Mesenchymal stem cell (in vitro differentiated cells and primary cell): ENCODE data around the gene BCAS4.
A peak's percentile ranks its signal among the peaks of the same experiment; 100 is the strongest.

Experiments used
- DNase-seq: peaks from one replicate; pipeline ENCODE4 v3.0.0-alpha.2; 2013
- H2AFZ ChIP-seq: one replicate; pipeline ENCODE4 v1.6.1; 2013; ENCODE audit warnings: low read depth, mild to moderate bottlenecking, control low read depth, inconsistent platforms, low read length, moderate library complexity
- H2AK5ac ChIP-seq: 2 replicates; pipeline ENCODE4 v1.6.1; 2013; ENCODE audit warnings: low read length, moderate library complexity, mild to moderate bottlenecking, inconsistent platforms; ENCODE audit not compliant: severe bottlenecking
- H2BK120ac ChIP-seq: one replicate; pipeline ENCODE4 v1.6.1; 2013; ENCODE audit warnings: low read depth, mild to moderate bottlenecking, inconsistent platforms, low read length, moderate library complexity
- H2BK12ac ChIP-seq, 2 experiments: one replicate each; pipeline ENCODE4 v1.6.1; 2013; ENCODE audit warnings: inconsistent platforms in 2 of 2, low read length in 2 of 2, mild to moderate bottlenecking in 2 of 2, moderate library complexity in 2 of 2, control low read depth in 1 of 2
- H2BK15ac ChIP-seq: one replicate; pipeline ENCODE4 v1.6.1; 2013; ENCODE audit warnings: mild to moderate bottlenecking, low read depth, inconsistent platforms; ENCODE audit not compliant: poor library complexity, severe bottlenecking
- H2BK5ac ChIP-seq: 2 replicates; pipeline ENCODE4 v1.6.1; 2013; ENCODE audit warnings: low read depth, mild to moderate bottlenecking, low read length, control low read depth, inconsistent platforms; ENCODE audit not compliant: poor library complexity, severe bottlenecking
- H3K14ac ChIP-seq, 2 experiments: one replicate each; pipeline ENCODE4 v1.6.1; 2013; ENCODE audit warnings: inconsistent platforms in 2 of 2, low read length in 2 of 2, control low read depth in 1 of 2, mild to moderate bottlenecking in 1 of 2, moderate library complexity in 1 of 2
- H3K18ac ChIP-seq, 2 experiments: one replicate each; pipeline ENCODE4 v1.6.1; 2013; ENCODE audit warnings: inconsistent platforms in 2 of 2, low read length in 2 of 2, control low read depth in 1 of 2, low read depth in 1 of 2, mild to moderate bottlenecking in 1 of 2
- H3K23ac ChIP-seq, 2 experiments: one replicate each; pipeline ENCODE4 v1.6.1; 2013; ENCODE audit warnings: inconsistent platforms in 2 of 2, low read length in 2 of 2, mild to moderate bottlenecking in 2 of 2, moderate library complexity in 2 of 2, control low read depth in 1 of 2
- H3K27ac ChIP-seq: 2 replicates; pipeline ENCODE4 v1.5.1; 2013; ENCODE audit warnings: mild to moderate bottlenecking, moderate library complexity, low read length, control low read depth, inconsistent platforms; ENCODE audit not compliant: poor library complexity, severe bottlenecking
- H3K27me3 ChIP-seq, 2 experiments: 2 replicates each; pipeline versions ENCODE4 v1.6.1 to v1.7.0; 2013; ENCODE audit warnings: low read length in 2 of 2, mild to moderate bottlenecking in 2 of 2, moderate library complexity in 2 of 2, control low read depth in 1 of 2, inconsistent platforms in 1 of 2; ENCODE audit not compliant: control insufficient read depth in 1 of 2, insufficient read depth in 1 of 2
- H3K36me3 ChIP-seq, 2 experiments: 2 replicates each; pipeline versions ENCODE4 v1.6.1 to v1.7.0; 2013; ENCODE audit warnings: low read length in 2 of 2, control low read depth in 1 of 2, inconsistent platforms in 1 of 2, low read depth in 1 of 2, mild to moderate bottlenecking in 1 of 2; ENCODE audit not compliant: insufficient read depth in 2 of 2, control insufficient read depth in 1 of 2
- H3K4ac ChIP-seq, 2 experiments: one replicate each; pipeline ENCODE4 v1.6.1; 2013; ENCODE audit warnings: inconsistent platforms in 2 of 2, low read length in 2 of 2, mild to moderate bottlenecking in 2 of 2, moderate library complexity in 2 of 2, control low read depth in 1 of 2, low read depth in 1 of 2
- H3K4me1 ChIP-seq: 2 replicates; pipeline ENCODE4 v1.6.1; 2013; ENCODE audit warnings: low read depth, low read length, control low read depth; ENCODE audit not compliant: control insufficient read depth, insufficient read depth
- H3K4me2 ChIP-seq: 2 replicates; pipeline ENCODE4 v1.6.1; 2013; ENCODE audit warnings: low read length, mild to moderate bottlenecking, inconsistent platforms; ENCODE audit not compliant: poor library complexity, severe bottlenecking
- H3K4me3 ChIP-seq, 2 experiments: 2 replicates each; pipeline versions ENCODE4 v1.5.1 to v1.7.0; 2013; ENCODE audit warnings: low read length in 2 of 2, mild to moderate bottlenecking in 2 of 2, control low read depth in 1 of 2, low read depth in 1 of 2; ENCODE audit not compliant: insufficient read depth in 1 of 2
- H3K79me1 ChIP-seq: replicated peaks from 2 replicates; pipeline ENCODE4 v1.6.1; 2013; ENCODE audit warnings: mild to moderate bottlenecking, control low read depth, low read length, inconsistent platforms; ENCODE audit not compliant: poor library complexity, severe bottlenecking
- H3K9ac ChIP-seq: 2 replicates; pipeline ENCODE4 v1.7.0; 2013; ENCODE audit warnings: mild to moderate bottlenecking, low read length, moderate library complexity
- H3K9me3 ChIP-seq: 2 replicates; pipeline ENCODE4 v1.7.0; 2013; ENCODE audit warnings: mild to moderate bottlenecking, low read length; ENCODE audit not compliant: control insufficient read depth
- H4K8ac ChIP-seq: one replicate; pipeline ENCODE4 v1.6.1; 2013; ENCODE audit warnings: inconsistent platforms, mild to moderate bottlenecking, low read length, moderate library complexity
- H4K91ac ChIP-seq: one replicate; pipeline ENCODE4 v1.6.1; 2013; ENCODE audit warnings: mild to moderate bottlenecking, low read length, inconsistent platforms
- WGBS: methylation state at CpG from one replicate; pipeline ENCODE4 v1.1.7; 2013; ENCODE audit warnings: mixed read lengths; 5-methylcytosine and 5-hydroxymethylcytosine counted together

BCAS4 gene

DNA sequence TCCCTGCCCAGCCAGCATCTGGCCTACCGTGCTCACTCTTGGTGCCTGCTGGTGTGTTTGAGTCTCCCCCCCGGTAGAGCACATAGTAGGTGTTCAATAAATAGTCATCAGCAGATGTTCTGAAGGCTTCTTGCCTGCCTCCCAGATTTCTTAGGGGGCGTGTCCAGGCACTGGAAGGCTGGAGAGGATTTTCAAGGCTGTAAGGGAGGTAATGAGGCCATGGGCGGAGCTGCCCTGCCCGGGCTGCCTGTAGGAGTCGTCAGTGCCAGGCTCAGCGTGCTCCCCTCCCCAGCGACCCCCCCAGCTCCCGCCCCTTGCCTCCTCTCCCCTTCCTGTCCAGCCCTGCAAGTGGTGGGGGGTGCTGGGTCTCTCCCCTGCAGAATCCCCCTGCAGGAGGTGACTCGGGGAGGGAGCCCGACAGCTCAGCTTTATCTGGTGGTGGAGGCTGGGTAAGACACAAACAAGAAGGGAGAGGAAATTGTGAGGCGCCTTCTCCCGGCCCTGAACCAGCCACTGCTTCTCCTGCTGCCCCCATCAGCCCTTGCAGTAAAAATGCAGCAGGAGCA lies 55.9 kb downstream of the BCAS4 start:
- Histone ChIP-seq H3K4me2 (no peak overlapping the region), H2AFZ (no peak overlapping the region), H3K79me1 (peaks cover 5% of the 10 kb centered on the region), H3K9me3 (no peaks in the 10 kb centered on the region), H3K36me3 (no peaks in the 10 kb centered on the region), H3K18ac (peak overlapping the region in 1 of 2 experiments; percentile 14), H3K4me1 (peaks cover 19% of the 10 kb centered on the region), H3K9ac (no peak overlapping the region), H2BK15ac (no peak overlapping the region), H3K4me3 (no peak overlapping the region), H2BK12ac (no peak overlapping the region), H2BK120ac (no peak overlapping the region), H4K8ac (peak overlapping the region; percentile 40), H3K27me3 (peaks cover 0 to 3% of the 10 kb centered on the region in 2 experiments), H2BK5ac (no peak overlapping the region), H3K23ac (no peak overlapping the region), H2AK5ac (no peak overlapping the region), H3K27ac (no peak overlapping the region), H4K91ac (no peak overlapping the region), H3K4ac (no peak overlapping the region), H3K14ac (no peak overlapping the region)
- 46% methylated on average over 5 of the region's 13 CpGs for WGBS
- DNase-seq = no peak

DNA sequence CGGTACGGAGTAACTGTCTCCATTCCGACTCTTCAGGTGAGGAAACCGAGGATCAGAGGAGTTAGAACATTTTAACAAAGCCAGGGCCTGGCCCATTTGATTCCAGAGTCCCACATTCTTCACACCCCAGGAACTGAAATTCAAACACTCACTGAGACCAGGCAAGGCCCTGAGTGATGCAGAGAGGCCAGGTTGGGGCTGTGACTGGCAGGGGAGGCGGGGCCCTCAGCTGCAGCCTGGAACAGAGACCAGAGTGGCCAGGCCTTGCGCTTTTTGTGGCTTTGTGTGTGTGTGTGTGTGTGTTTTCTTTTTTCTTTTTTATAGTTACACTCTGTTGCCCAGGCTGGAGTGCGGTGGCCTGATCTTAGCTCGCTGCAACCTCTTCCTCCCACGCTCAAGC lies 57.2 kb downstream of the BCAS4 start:
- Histone ChIP-seq H2BK5ac (no peak overlapping the region), H2BK120ac (no peak overlapping the region), H3K27ac (no peak overlapping the region), H3K4me1 (peaks cover 24% of the 10 kb centered on the region), H3K27me3 (peaks cover 0 to 3% of the 10 kb centered on the region in 2 experiments), H3K14ac (no peak overlapping the region), H3K79me1 (peaks cover 5% of the 10 kb centered on the region), H2AK5ac (no peak overlapping the region), H3K18ac (no peak overlapping the region), H3K4me3 (no peak overlapping the region), H2BK15ac (no peak overlapping the region), H2AFZ (no peak overlapping the region), H3K9me3 (no peaks in the 10 kb centered on the region), H3K4me2 (no peak overlapping the region), H2BK12ac (no peak overlapping the region), H3K23ac (no peak overlapping the region), H4K91ac (no peak overlapping the region), H3K9ac (no peak overlapping the region), H3K36me3 (no peaks in the 10 kb centered on the region), H3K4ac (no peak overlapping the region), H4K8ac (no peak overlapping the region)
- 97% methylated on average over 7 of the region's 9 CpGs for WGBS
- DNase-seq = no peak

DNA sequence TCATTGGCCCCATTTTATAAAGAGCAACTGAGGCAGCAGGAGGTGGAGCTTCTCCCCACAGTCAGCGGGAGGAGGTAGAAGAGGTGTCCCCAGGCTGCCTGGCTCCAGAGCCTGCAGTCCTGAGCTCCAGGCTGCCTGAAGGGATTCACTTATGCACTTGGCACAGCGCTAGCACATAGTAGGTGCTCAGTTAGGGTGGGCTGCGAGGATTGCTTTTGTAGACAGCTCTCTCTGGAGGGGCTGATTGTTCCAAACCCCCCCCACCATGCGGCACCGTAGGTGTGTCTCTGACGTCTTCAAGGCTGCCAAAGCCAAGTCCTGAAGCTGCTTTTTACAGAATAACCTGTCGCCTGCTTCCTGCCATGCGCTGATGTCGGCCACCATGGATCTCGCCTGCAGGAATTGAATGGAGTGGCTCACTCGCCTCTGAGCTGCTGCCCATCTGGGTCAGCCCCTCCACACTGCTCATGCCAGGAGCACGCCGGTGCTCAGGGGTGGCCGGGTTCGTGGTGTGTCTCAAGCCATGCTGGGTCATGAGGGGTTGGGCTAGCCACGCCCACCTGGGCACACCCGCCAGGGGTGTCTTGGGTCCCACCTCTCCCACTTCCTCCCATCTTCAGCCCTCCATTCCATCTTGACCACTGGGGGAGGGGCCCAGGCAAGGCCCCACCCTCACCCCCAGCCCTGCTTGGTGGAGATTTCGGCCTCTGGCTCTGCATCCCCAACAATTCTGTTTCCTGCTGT lies 59.8 kb downstream of the BCAS4 start:
- peaks cover 10% of the 10 kb centered on the region for H3K4me1 ChIP-seq
- no peak for DNase-seq
- no peak overlapping the region for H2BK5ac ChIP-seq
- no peak overlapping the region for H2BK15ac ChIP-seq
- H3K79me1 ChIP-seq = peaks cover 5% of the 10 kb centered on the region
- 90% methylated on average over 18 of the region's 18 CpGs for WGBS
- no peak overlapping the region for H4K91ac ChIP-seq
- no peaks in the 10 kb centered on the region for H3K9me3 ChIP-seq
- no peak overlapping the region for H2AK5ac ChIP-seq
- no peak overlapping the region for H3K18ac ChIP-seq
- H3K36me3 ChIP-seq = no peaks in the 10 kb centered on the region
- H4K8ac ChIP-seq = no peak overlapping the region
- no peak overlapping the region for H2AFZ ChIP-seq
- H2BK120ac ChIP-seq = no peak overlapping the region
- H3K4me3 ChIP-seq = no peak overlapping the region
- no peak overlapping the region for H2BK12ac ChIP-seq
- no peak overlapping the region for H3K23ac ChIP-seq
- H3K27ac ChIP-seq = no peak overlapping the region
- no peak overlapping the region for H3K9ac ChIP-seq
- H3K14ac ChIP-seq = no peak overlapping the region
- H3K4me2 ChIP-seq = no peak overlapping the region
- peaks cover 0 to 3% of the 10 kb centered on the region in 2 experiments for H3K27me3 ChIP-seq
- no peak overlapping the region for H3K4ac ChIP-seq

DNA sequence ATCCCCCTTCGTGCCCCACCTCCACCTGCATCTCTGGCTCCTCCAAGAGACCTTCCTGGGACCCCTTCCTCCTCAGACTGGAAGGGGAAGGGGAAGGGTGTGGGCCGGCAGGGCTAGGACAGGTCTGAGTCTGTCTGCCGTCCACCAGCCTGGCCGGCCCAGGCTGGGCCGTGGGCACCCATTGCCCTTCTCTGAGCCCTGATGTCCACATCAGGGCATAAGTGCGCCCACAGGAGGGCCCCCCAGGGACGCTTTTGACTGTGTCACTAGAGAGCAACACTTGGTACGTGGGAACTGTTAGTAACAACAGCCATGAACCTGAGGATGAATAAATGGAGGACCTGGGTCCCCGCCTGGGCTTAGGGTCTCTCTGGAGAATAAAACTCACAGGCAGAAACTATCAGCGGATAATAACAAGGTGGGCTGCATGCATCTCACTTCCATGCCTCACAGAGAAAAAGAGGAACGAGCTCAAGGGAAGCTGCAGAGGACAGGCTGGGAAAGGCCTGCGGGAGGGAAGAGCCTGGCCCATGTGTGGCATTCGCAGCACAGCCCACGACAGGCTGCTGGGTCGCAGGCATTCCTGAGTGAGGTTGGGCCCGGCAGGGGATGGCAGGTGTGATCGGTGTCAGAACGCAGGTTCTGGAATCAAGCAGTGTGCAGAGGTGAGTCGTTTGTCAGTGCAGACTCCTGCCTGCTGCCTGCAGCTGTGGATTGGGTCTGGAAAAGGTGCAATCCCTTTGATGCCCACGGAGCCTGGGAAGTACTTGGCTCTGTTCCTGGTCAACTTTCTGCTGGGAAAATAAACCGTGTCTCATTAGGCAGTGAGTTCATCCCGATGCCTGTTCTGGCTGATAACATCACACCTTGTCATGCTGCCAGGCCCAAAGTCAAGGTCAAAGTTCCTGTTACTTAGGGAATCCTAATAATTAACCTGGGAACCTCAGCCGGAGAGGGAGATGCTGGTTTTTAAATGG lies 60.9 kb downstream of the BCAS4 start:
- H3K79me1 ChIP-seq = peaks cover 5% of the 10 kb centered on the region

More for the DNA sequence above, 60.9 kb downstream of the BCAS4 start:
- Histone ChIP-seq H3K27ac (no peak overlapping the region), H3K14ac (no peak overlapping the region), H3K9ac (no peak overlapping the region), H2BK5ac (no peak overlapping the region), H2AK5ac (no peak overlapping the region), H2BK12ac (no peak overlapping the region), H2BK15ac (no peak overlapping the region), H3K4me3 (no peak overlapping the region), H3K27me3 (no peaks in the 10 kb centered on the region), H3K4me1 (peaks cover 10% of the 10 kb centered on the region), H4K8ac (no peak overlapping the region), H2BK120ac (no peak overlapping the region), H3K18ac (no peak overlapping the region), H3K4ac (no peak overlapping the region), H3K9me3 (no peaks in the 10 kb centered on the region), H3K23ac (no peak overlapping the region), H3K4me2 (no peak overlapping the region), H3K36me3 (no peaks in the 10 kb centered on the region), H4K91ac (no peak overlapping the region), H2AFZ (no peak overlapping the region)
- no peak for DNase-seq
- WGBS = 70% methylated on average over 23 of the region's 23 CpGs
